ENCODE data around the gene TEX54. TPM values are rescaled to one million over a fixed set of nuclear protein-coding genes. Genes with fewer than 3 reads are reported as not detected.
A peak's percentile ranks its signal among the peaks of the same experiment; 100 is the strongest.

The TEX54 gene
- total and polyA plus RNA-seq, 2 of the 13 experiments (the other 11 are each of a cell fraction or from before 2014, with no cell fraction given): not detected

- TF ChIP-seq AHDC1 (CRISPR knock-in tag; IDR thresholded peaks at IDR 0.05; ENCODE audit: borderline replicate concordance) (no peak), SP5 (CRISPR knock-in tag; IDR thresholded peaks at IDR 0.05; ENCODE audit: borderline replicate concordance, low read depth) (peak; percentile 70; the same call in 1 of the 2 replicates), CEBPG (CRISPR knock-in tag; IDR thresholded peaks at IDR 0.05) (peak; percentile 74), ZZZ3 (CRISPR knock-in tag; IDR thresholded peaks at IDR 0.05; ENCODE audit: borderline replicate concordance) (no peak), MLX (CRISPR knock-in tag; IDR thresholded peaks at IDR 0.05) (peak; percentile 15; the same call in 1 of the 2 replicates), NFE2 (CRISPR knock-in tag; IDR thresholded peaks at IDR 0.05) (no peak), ZNF431 (CRISPR knock-in tag; IDR thresholded peaks at IDR 0.05; ENCODE audit: borderline replicate concordance, low read depth) (no peak), GTF3A (CRISPR knock-in tag; conservative IDR thresholded peaks at IDR 0.05) (no peak), ZNF281 (CRISPR knock-in tag; IDR thresholded peaks at IDR 0.05; ENCODE audit: borderline replicate concordance) (no peak), MED1 (CRISPR knock-in tag; IDR thresholded peaks at IDR 0.05) (peak; percentile 44; the same call in 1 of the 2 replicates), ZNF644 (CRISPR knock-in tag; IDR thresholded peaks at IDR 0.05; ENCODE audit: low read depth) (0 out of 2 replicates have a peak, but pooled peaks have one; percentile 53), PAXIP1 (CRISPR knock-in tag; conservative IDR thresholded peaks at IDR 0.05) (peak; percentile 53), ZMYM3 (CRISPR knock-in tag; IDR thresholded peaks at IDR 0.05) (0 out of 2 replicates have a peak, but pooled peaks have one; percentile 12), FOXC1 (CRISPR knock-in tag; IDR thresholded peaks at IDR 0.05; ENCODE audit: borderline replicate concordance) (no peak)
These were observed 13.5 kb upstream of the TEX54 start (continued) for GRCh38 chr11:62846177-62846576.
